ENCODE measurements around the gene CTNNA3.

GRCh38 chr10:67533376-67533775 lies 162.6 kb downstream of the CTNNA3 start:
- TF ChIP-seq CTCF (IDR thresholded peaks at IDR 0.05) (no peak), POLR2A (IDR thresholded peaks at IDR 0.05) (no peak)

Data from right lobe of liver (tissue), 4 donors.